GM12878 (cell line): ENCODE results near the gene FALEC.

Experiments
- CBFB ChIP-seq: IDR thresholded peaks from 2 replicates; pipeline ENCODE4 v1.6.1; 2016; ENCODE audit warnings: antibody characterized with exemption, low read depth
- CEBPB ChIP-seq, 2 experiments: fragments of 150-350 bp in 1 of 2; IDR thresholded peaks; 2 replicates each; pipeline ENCODE4 v1.6.1; 2012 to 2014; ENCODE audit warnings: low read depth in 2 of 2, low read length in 2 of 2, borderline replicate concordance in 1 of 2, inconsistent platforms in 1 of 2
- CTCF ChIP-seq, 3 experiments: IDR thresholded peaks in 2 of 3; conservative IDR thresholded peaks in 1 of 3; 2 replicates each; pipeline ENCODE4 v1.5.1; 2011; ENCODE audit warnings: low read depth in 3 of 3, low read length in 3 of 3, mild to moderate bottlenecking in 3 of 3, control low read depth in 2 of 3, moderate library complexity in 2 of 3, inconsistent platforms in 1 of 3, mixed read lengths in 1 of 3; ENCODE audit not compliant: control insufficient read depth in 2 of 3, insufficient read depth in 1 of 3; ENCODE audit errors: extremely low read depth in 1 of 3
- EZH2 ChIP-seq: IDR thresholded peaks from 2 replicates; pipeline ENCODE4 v1.6.1; 2012; ENCODE audit warnings: low read depth, mild to moderate bottlenecking, control low read depth, inconsistent platforms, low read length, borderline replicate concordance; ENCODE audit not compliant: control insufficient read depth
- KLF5 ChIP-seq: fragments of 450-650 bp; IDR thresholded peaks from 2 replicates; pipeline ENCODE4 v1.6.1; 2014; ENCODE audit warnings: mild to moderate bottlenecking; ENCODE audit not compliant: partially characterized antibody
- NR2C2 ChIP-seq: IDR thresholded peaks from 2 replicates; pipeline ENCODE4 v1.6.1; 2011; ENCODE audit warnings: borderline replicate concordance, low read depth; ENCODE audit not compliant: control insufficient read depth, insufficient read length
- POLR2A ChIP-seq: IDR thresholded peaks from 2 replicates; pipeline ENCODE4 v1.6.1; 2011; ENCODE audit warnings: low read depth, mild to moderate bottlenecking, low read length
- POLR2AphosphoS5 ChIP-seq: IDR thresholded peaks from 2 replicates; pipeline ENCODE4 v1.6.1; 2011; ENCODE audit warnings: mild to moderate bottlenecking, low read length, inconsistent platforms
- RAD51 ChIP-seq: fragments of 450-650 bp; IDR thresholded peaks from 2 replicates; pipeline ENCODE4 v1.6.1; 2016; ENCODE audit warnings: moderate library complexity, mild to moderate bottlenecking, inconsistent platforms
- RFX5 ChIP-seq: IDR thresholded peaks from 2 replicates; pipeline ENCODE4 v1.6.1; 2011; ENCODE audit warnings: low read depth, low read length, improper control_type of control experiment
- SMC3 ChIP-seq: IDR thresholded peaks from 2 replicates; pipeline ENCODE4 v1.6.1; 2011; ENCODE audit warnings: low read length, improper control_type of control experiment, borderline replicate concordance
- SP1 ChIP-seq: IDR thresholded peaks from one replicate; pipeline ENCODE4 v1.6.1; 2011; ENCODE audit warnings: low read depth, low read length
- SUZ12 ChIP-seq: fragments of 200-600 bp; sonication (generic); IDR thresholded peaks from one replicate; pipeline ENCODE4 v1.6.1; 2018; ENCODE audit warnings: antibody characterized with exemption, mild to moderate bottlenecking; ENCODE audit not compliant: unreplicated experiment
- YY1 ChIP-seq: IDR thresholded peaks from 2 replicates; pipeline ENCODE4 v1.6.1; 2011; ENCODE audit warnings: low read depth, mild to moderate bottlenecking, low read length

GRCh38 chr1:150532860-150533259 lies 17.3 kb downstream of the FALEC start:
- TF ChIP-seq CTCF (IDR thresholded peaks at IDR 0.05 in 2 of 3, conservative IDR thresholded peaks at IDR 0.05 in 1 of 3; ENCODE audit: control insufficient read depth in 2 of 3, extremely low read depth in 1 of 3, insufficient read depth in 1 of 3, low read depth in 3 of 3, low read length in 3 of 3), result no peak
- TF ChIP-seq NR2C2, result no peak
- TF ChIP-seq POLR2A, result no peak
- no peak for TF ChIP-seq SUZ12
- no peak for TF ChIP-seq SMC3
- no peak for TF ChIP-seq RAD51
- TF ChIP-seq KLF5, result no peak
- TF ChIP-seq SP1, result no peak
- TF ChIP-seq CEBPB (IDR thresholded peaks at IDR 0.05; ENCODE audit: borderline replicate concordance in 1 of 2, low read depth in 2 of 2, low read length in 2 of 2), result no peak
- TF ChIP-seq CBFB, result no peak
- TF ChIP-seq YY1, result no peak
- TF ChIP-seq EZH2, result no peak
- TF ChIP-seq RFX5, result no peak
- no peak for TF ChIP-seq POLR2AphosphoS5
